Stimulated activated CD8-positive, alpha-beta memory T cell treated with anti-CD3 and anti-CD28 coated beads, Interleukin-2, amount 100 ng/mL, for 1 hour (primary cell): ENCODE results near the gene MTUS2.
A peak's percentile ranks its signal among the peaks of the same experiment; 100 is the strongest.

Source experiments
- DNase-seq, 2 donors: peaks; one replicate each; pipeline ENCODE4 v3.0.0-alpha.2; 2020; ENCODE audit warnings: low read depth in 2 of 2

The MTUS2 gene

GRCh38 chr13:29507356-29507755 lies 687.2 kb downstream of the MTUS2 start:
- no peak for DNase-seq

- DNase-seq = peak; percentile 57 to 60
Measured at GRCh38 chr13:29508130-29508875, 688.2 kb downstream of the MTUS2 start.

- DNase-seq = no peak
Measured at GRCh38 chr13:29508876-29509252, 688.7 kb downstream of the MTUS2 start.

- DNase-seq = no peak
Measured at GRCh38 chr13:29509999-29510589, 690.0 kb downstream of the MTUS2 start.

GRCh38 chr13:29510651-29511084 lies 690.5 kb downstream of the MTUS2 start:
- no peak for DNase-seq

- DNase-seq = no peak
Measured at GRCh38 chr13:29511106-29511796, 691.1 kb downstream of the MTUS2 start.

GRCh38 chr13:29511980-29512379 lies 691.8 kb downstream of the MTUS2 start:
- DNase-seq = no peak

GRCh38 chr13:29513002-29513980 lies 693.2 kb downstream of the MTUS2 start:
- DNase-seq = no peak

- DNase-seq = no peak
Measured at GRCh38 chr13:29513981-29514719, 694.0 kb downstream of the MTUS2 start.

- no peak for DNase-seq
Measured at GRCh38 chr13:29514720-29515310, 694.7 kb downstream of the MTUS2 start.

GRCh38 chr13:29515372-29515771 lies 695.2 kb downstream of the MTUS2 start:
- no peak for DNase-seq

GRCh38 chr13:29516012-29516411 lies 695.9 kb downstream of the MTUS2 start:
- no peak for DNase-seq

- DNase-seq = no peak
Measured at GRCh38 chr13:29516880-29517279, 696.7 kb downstream of the MTUS2 start.

- no peak for DNase-seq
Measured at GRCh38 chr13:29519921-29520320, 699.8 kb downstream of the MTUS2 start.

GRCh38 chr13:29520671-29521070 lies 700.5 kb downstream of the MTUS2 start:
- DNase-seq = no peak

- no peak for DNase-seq
Measured at GRCh38 chr13:29521336-29521735, 701.2 kb downstream of the MTUS2 start.

- DNase-seq = no peak
Measured at GRCh38 chr13:29522044-29522685, 702.0 kb downstream of the MTUS2 start.

GRCh38 chr13:29523199-29523961 lies 703.2 kb downstream of the MTUS2 start:
- no peak for DNase-seq

- DNase-seq = no peak
Measured at GRCh38 chr13:29524176-29524575, 704.0 kb downstream of the MTUS2 start.
